ENCODE data around the gene ATG12. TPM values are rescaled to one million over a fixed set of nuclear protein-coding genes. Genes with fewer than 3 reads are reported as not detected.
"Not testable (repeated sequence)": the region's sequence is repeated elsewhere in the genome, so short reads cannot be mapped to it uniquely, and the experiment has no call there.

The ATG12 gene
- polyA plus RNA-seq, 1 of the 3 experiments (the other 2 are of a cell fraction) = 29.1 TPM

DNA sequence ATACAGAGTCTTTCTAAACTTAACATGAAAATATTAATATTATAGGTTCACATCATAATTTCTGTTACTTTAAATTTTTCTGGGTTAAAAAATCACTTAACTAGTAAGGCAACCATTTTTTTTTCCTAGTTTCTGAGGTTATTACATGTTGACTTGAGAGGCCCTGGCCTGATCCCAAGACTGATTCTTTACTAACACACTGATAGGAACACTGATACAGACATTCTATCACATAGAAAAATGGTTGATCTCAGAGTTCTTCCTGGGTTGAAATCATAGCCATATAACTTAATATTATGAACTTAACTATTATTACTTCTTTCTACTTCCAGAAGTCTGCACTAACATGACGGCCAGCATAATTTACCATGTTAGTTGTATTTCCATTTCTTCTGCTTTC is 43.3 kb upstream of the ATG12 start:
- H3K79me2 ChIP-seq (ENCODE audit: insufficient read depth) = peaks cover 23% of the 10 kb centered on the region
- no peaks in the 10 kb centered on the region for H3K4me1 ChIP-seq (ENCODE audit: control insufficient read depth in 1 of 2, insufficient read depth in 2 of 2, low read depth in 1 of 2, low read length in 1 of 2)
- H3K36me3 ChIP-seq (replicated peaks in 1 of 2; ENCODE audit: control insufficient read depth in 1 of 2, insufficient read depth in 2 of 2, low read length in 1 of 2) = peaks cover 0 to 11% of the 10 kb centered on the region in 2 experiments
- H3K27ac ChIP-seq (ENCODE audit: low read depth in 2 of 2, low read length in 1 of 2) = no peak overlapping the region
- H3K4me2 ChIP-seq = no peak overlapping the region
- H3K4me3 ChIP-seq (ENCODE audit: low read depth in 2 of 2, low read length in 1 of 2) = no peak overlapping the region
- WGBS (ENCODE audit: low lambda C conversion rate) = 94% methylated on average over 1 of the region's 1 CpG
- H3K27me3 ChIP-seq (ENCODE audit: insufficient read depth) = no peaks in the 10 kb centered on the region
- no peak for TF ChIP-seq CHD2 (IDR thresholded peaks at IDR 0.05; ENCODE audit: low read length, partially characterized antibody)
- no peak for TF ChIP-seq NRF1 (IDR thresholded peaks at IDR 0.05; ENCODE audit: low read depth, low read length)
- no peak for TF ChIP-seq RCOR1 (IDR thresholded peaks at IDR 0.05; ENCODE audit: low read length)
- no peak for TF ChIP-seq YY1 (IDR thresholded peaks at IDR 0.05; ENCODE audit: low read depth)
- TF ChIP-seq, protein P1, sequence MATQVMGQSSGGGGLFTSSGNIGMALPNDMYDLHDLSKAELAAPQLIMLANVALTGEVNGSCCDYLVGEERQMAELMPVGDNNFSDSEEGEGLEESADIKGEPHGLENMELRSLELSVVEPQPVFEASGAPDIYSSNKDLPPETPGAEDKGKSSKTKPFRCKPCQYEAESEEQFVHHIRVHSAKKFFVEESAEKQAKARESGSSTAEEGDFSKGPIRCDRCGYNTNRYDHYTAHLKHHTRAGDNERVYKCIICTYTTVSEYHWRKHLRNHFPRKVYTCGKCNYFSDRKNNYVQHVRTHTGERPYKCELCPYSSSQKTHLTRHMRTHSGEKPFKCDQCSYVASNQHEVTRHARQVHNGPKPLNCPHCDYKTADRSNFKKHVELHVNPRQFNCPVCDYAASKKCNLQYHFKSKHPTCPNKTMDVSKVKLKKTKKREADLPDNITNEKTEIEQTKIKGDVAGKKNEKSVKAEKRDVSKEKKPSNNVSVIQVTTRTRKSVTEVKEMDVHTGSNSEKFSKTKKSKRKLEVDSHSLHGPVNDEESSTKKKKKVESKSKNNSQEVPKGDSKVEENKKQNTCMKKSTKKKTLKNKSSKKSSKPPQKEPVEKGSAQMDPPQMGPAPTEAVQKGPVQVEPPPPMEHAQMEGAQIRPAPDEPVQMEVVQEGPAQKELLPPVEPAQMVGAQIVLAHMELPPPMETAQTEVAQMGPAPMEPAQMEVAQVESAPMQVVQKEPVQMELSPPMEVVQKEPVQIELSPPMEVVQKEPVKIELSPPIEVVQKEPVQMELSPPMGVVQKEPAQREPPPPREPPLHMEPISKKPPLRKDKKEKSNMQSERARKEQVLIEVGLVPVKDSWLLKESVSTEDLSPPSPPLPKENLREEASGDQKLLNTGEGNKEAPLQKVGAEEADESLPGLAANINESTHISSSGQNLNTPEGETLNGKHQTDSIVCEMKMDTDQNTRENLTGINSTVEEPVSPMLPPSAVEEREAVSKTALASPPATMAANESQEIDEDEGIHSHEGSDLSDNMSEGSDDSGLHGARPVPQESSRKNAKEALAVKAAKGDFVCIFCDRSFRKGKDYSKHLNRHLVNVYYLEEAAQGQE (IDR thresholded peaks at IDR 0.05; ENCODE audit: low read depth, low read length) = no peak
- TF ChIP-seq, protein P2, sequence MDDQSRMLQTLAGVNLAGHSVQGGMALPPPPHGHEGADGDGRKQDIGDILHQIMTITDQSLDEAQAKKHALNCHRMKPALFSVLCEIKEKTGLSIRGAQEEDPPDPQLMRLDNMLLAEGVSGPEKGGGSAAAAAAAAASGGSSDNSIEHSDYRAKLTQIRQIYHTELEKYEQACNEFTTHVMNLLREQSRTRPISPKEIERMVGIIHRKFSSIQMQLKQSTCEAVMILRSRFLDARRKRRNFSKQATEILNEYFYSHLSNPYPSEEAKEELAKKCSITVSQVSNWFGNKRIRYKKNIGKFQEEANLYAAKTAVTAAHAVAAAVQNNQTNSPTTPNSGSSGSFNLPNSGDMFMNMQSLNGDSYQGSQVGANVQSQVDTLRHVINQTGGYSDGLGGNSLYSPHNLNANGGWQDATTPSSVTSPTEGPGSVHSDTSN (IDR thresholded peaks at IDR 0.05) = no peak
- ChIA-PET CTCF (no interaction called here), POLR2A (no interaction called here)
- DNase-seq = no peak
- H2AFZ ChIP-seq (ENCODE audit: low read depth) = no peak overlapping the region
- no peaks in the 10 kb centered on the region for H3K9me2 ChIP-seq
- no peaks in the 10 kb centered on the region for H3F3A ChIP-seq (replicated peaks; ENCODE audit: insufficient read depth)
- H3K9me3 ChIP-seq = no peaks in the 10 kb centered on the region
- no peak overlapping the region for H3K9ac ChIP-seq
- no peaks in the 10 kb centered on the region for H4K20me1 ChIP-seq (ENCODE audit: insufficient read depth)

DNA sequence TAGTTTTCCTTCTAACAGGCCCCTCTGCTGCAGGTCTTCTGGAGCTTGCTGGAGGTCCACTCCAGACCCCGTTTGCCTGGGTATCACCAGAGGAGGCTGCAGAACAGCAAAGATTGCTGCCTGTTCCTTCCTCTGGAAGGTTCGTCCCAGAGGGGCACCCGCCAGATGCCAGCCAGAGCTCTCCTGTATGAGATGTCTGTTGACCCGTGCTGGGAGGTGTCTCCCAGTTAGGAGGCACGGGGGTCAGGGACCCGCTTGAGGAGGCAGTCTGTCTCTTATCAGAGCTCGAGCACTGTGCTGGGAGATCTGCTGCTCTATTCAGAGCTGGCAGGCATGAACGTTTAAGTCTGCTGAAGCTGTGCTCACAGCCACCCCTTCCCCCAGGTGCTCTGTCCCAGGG is 41.1 kb upstream of the ATG12 start:
- H3K27me3 ChIP-seq (ENCODE audit: insufficient read depth); H3K9me2 ChIP-seq; H3K4me3 ChIP-seq (ENCODE audit: low read depth in 2 of 2, low read length in 1 of 2); H2AFZ ChIP-seq (ENCODE audit: low read depth); DNase-seq; H3K4me2 ChIP-seq; H4K20me1 ChIP-seq (ENCODE audit: insufficient read depth); H3F3A ChIP-seq (replicated peaks; ENCODE audit: insufficient read depth); H3K9ac ChIP-seq; H3K27ac ChIP-seq (ENCODE audit: low read depth in 2 of 2, low read length in 1 of 2); H3K9me3 ChIP-seq; POLR2A ChIA-PET; H3K4me1 ChIP-seq (ENCODE audit: control insufficient read depth in 1 of 2, insufficient read depth in 2 of 2, low read depth in 1 of 2, low read length in 1 of 2): not testable (repeated sequence)
- CTCF ChIA-PET = interaction anchor here (0.8 to 1.0 kb wide), 2 partner anchors 9 to 185 kb away, joined by 3 read pairs; no protein-coding TSS in a partner anchor
- H3K79me2 ChIP-seq (ENCODE audit: insufficient read depth) = peaks cover 42% of the 10 kb centered on the region
- WGBS (ENCODE audit: low lambda C conversion rate) = 80% methylated on average over 3 of the region's 8 CpGs
- peaks cover 0 to 11% of the 10 kb centered on the region in 2 experiments for H3K36me3 ChIP-seq (replicated peaks in 1 of 2; ENCODE audit: control insufficient read depth in 1 of 2, insufficient read depth in 2 of 2, low read length in 1 of 2)

DNA sequence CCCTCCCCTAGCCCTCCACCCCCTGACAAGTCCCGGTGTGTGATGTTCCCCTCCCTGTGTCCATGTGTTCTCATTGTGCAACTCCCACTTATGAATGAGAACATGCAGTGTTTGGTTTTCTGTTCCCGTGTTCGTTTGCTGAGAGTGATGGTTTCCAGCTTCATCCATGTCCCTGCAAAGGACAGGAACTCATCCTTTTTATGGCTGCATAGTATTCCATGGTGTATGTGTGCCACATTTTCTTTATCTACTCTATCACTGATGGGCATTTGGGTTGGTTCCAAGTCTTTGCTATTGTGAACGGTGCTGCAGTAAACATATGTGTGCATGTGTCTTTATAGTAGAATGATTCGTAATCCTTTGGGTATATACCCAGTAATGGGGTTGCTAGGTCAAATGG is 36.0 kb upstream of the ATG12 start:
- H3K27ac ChIP-seq (ENCODE audit: low read depth in 2 of 2, low read length in 1 of 2); CTCF ChIA-PET; H4K20me1 ChIP-seq (ENCODE audit: insufficient read depth); DNase-seq; H3K4me3 ChIP-seq (ENCODE audit: low read depth in 2 of 2, low read length in 1 of 2); POLR2A ChIA-PET; H3K9me2 ChIP-seq; H3K27me3 ChIP-seq (ENCODE audit: insufficient read depth); H3K9ac ChIP-seq; H3K4me1 ChIP-seq (ENCODE audit: control insufficient read depth in 1 of 2, insufficient read depth in 2 of 2, low read depth in 1 of 2, low read length in 1 of 2); H3K9me3 ChIP-seq; H3K36me3 ChIP-seq (replicated peaks in 1 of 2; ENCODE audit: control insufficient read depth in 1 of 2, insufficient read depth in 2 of 2, low read length in 1 of 2); H3F3A ChIP-seq (replicated peaks; ENCODE audit: insufficient read depth); H3K4me2 ChIP-seq; H2AFZ ChIP-seq (ENCODE audit: low read depth): not testable (repeated sequence)
- 89% methylated on average over 5 of the region's 5 CpGs for whole genome bisulfite sequencing (ENCODE audit: low lambda C conversion rate)
- H3K79me2 ChIP-seq (ENCODE audit: insufficient read depth) = peaks cover 38% of the 10 kb centered on the region

All from SK-N-SH (cell line).